Measurements from ENCODE around the gene MAPKAPK3. TPM values are rescaled to one million over a fixed set of nuclear protein-coding genes. Genes with fewer than 3 reads are reported as not detected.

Gene MAPKAPK3
- total and polyA plus RNA-seq, 2 donors (not counting 3 experiments of a cell fraction or from before 2014, with no cell fraction given): 21.3 to 30.5 TPM

DNA sequence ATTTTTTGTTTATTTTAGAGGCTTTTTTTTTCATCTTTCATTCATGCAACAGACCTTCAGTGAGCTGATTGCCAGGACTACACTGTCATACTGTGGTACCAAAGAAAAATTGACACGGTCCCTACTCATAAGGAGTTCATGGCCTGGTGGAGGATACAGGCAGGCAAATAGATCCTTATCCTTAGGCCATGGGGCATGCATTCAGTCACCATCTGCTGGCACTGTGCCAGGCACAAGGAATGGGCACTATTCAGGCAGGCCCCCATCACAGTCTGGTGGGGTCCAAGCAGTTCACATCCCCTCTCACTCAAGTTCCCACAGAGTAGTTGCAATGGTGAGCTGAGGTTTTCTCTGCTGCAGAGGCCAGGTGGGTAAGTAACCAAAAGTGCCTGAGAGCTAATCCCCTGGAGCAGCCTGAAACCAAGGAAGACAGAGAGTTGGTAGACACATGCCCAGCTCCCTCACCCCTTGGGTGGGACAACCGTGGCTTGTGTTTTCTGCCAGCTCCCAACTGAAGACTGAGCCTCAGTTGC is 22.6 kb upstream of the MAPKAPK3 start:
- intact Hi-C loops (cut with micrococcal nuclease) (no loop called here), dilution Hi-C loops (cut with MboI; ENCODE audit: extremely low pct_ligation_motif_present, low sequenced_read_pairs) (no loop called here)
- Histone ChIP-seq H3K4me1 (ENCODE audit: control insufficient read depth, extremely low read depth, insufficient read depth, low read length) (no peaks in the 10 kb centered on the region), H3K9me1 (replicated peaks; ENCODE audit: control insufficient read depth, extremely low read depth, insufficient read depth, low read length) (no peaks in the 10 kb centered on the region), H3K79me2 (ENCODE audit: control insufficient read depth, insufficient read depth, low read length) (no peaks in the 10 kb centered on the region), H2AFZ (ENCODE audit: low read depth, low read length) (no peak overlapping the region), H3K27me3 (ENCODE audit: control insufficient read depth in 2 of 2, insufficient read depth in 2 of 2, low read length in 2 of 2) (peaks cover 0 to 2% of the 10 kb centered on the region in 2 experiments), H3K27ac (ENCODE audit: insufficient read depth, low read depth, low read length) (no peak overlapping the region), H4K20me1 (replicated peaks; ENCODE audit: control insufficient read depth, extremely low read depth, insufficient read depth, low read length) (no peaks in the 10 kb centered on the region), H3K36me3 (ENCODE audit: control insufficient read depth in 2 of 2, extremely low read depth in 1 of 2, insufficient read depth in 2 of 2, low read length in 2 of 2) (no peaks in the 10 kb centered on the region), H3K9me3 (replicated peaks; ENCODE audit: control insufficient read depth, insufficient read depth, low read length) (no peaks in the 10 kb centered on the region), H3K9ac (replicated peaks; ENCODE audit: extremely low read depth, insufficient read depth, low read length) (no peak overlapping the region), H3K4me2 (ENCODE audit: insufficient read depth, low read length) (no peak overlapping the region), H3K4me3 (replicated peaks in 1 of 3; ENCODE audit: insufficient read depth in 1 of 3, low read depth in 1 of 3, low read length in 3 of 3) (no peak overlapping the region)
- FAIRE-seq: no peak
- TF ChIP-seq POLR2A (IDR thresholded peaks at IDR 0.05; ENCODE audit: low read depth, low read length): no peak
- no peak for TF ChIP-seq POLR2AphosphoS5 (IDR thresholded peaks at IDR 0.05; ENCODE audit: insufficient read depth, low read depth, low read length)
- TF ChIP-seq MYC (IDR thresholded peaks at IDR 0.05; ENCODE audit: low read depth, low read length): no peak
- TF ChIP-seq EZH2 (IDR thresholded peaks at IDR 0.05; ENCODE audit: borderline replicate concordance, low read depth, low read length, severe bottlenecking): no peak
- no peak for TF ChIP-seq CTCF (IDR thresholded peaks at IDR 0.05; ENCODE audit: extremely low read depth in 1 of 2, insufficient read depth in 1 of 2, low read depth in 1 of 2, low read length in 2 of 2)
- no peak for TF ChIP-seq MAX (IDR thresholded peaks at IDR 0.05; ENCODE audit: insufficient read depth, insufficient read length)
- no peak for TF ChIP-seq FOS (IDR thresholded peaks at IDR 0.05; ENCODE audit: borderline replicate concordance, insufficient read depth, low read length)
- no peak for TF ChIP-seq GATA2 (IDR thresholded peaks at IDR 0.05; ENCODE audit: insufficient read depth, insufficient read length, low read depth, low read length)
- TF ChIP-seq JUN (IDR thresholded peaks at IDR 0.05; ENCODE audit: borderline replicate concordance, insufficient read depth, insufficient read length, low read depth): no peak
- ChIA-PET CTCF (interaction anchor here (1.0 kb wide), 1 partner anchor 17 kb away, joined by 4 read pairs; the partner anchor contains the start of gene CISH), POLR2A (no interaction called here)
- no TSS peak for BruUV-seq (replicated peaks)
- DNase-seq (ENCODE audit: low read depth, low spot score): no peak

All from endothelial cell of umbilical vein (primary cell).